Endodermal cell (in vitro differentiated cells): ENCODE results near the gene NPAS3. TPM values are rescaled to one million over a fixed set of nuclear protein-coding genes. Genes with fewer than 3 reads are reported as not detected.

Source experiments
- DNase-seq: peaks from one replicate; pipeline ENCODE4 v3.0.0-alpha.2; 2017
- H3K27ac ChIP-seq: 2 replicates; pipeline ENCODE4 v1.5.1; 2013; ENCODE audit warnings: mild to moderate bottlenecking, low read depth, low read length, moderate library complexity
- H3K27me3 ChIP-seq: 2 replicates; pipeline ENCODE4 v1.6.1; 2013; ENCODE audit warnings: mild to moderate bottlenecking, low read length, moderate library complexity; ENCODE audit not compliant: insufficient read depth, control insufficient read depth, poor library complexity, severe bottlenecking
- H3K36me3 ChIP-seq: 2 replicates; pipeline ENCODE4 v1.7.0; 2013; ENCODE audit warnings: mild to moderate bottlenecking, low read length, moderate library complexity; ENCODE audit not compliant: control insufficient read depth, insufficient read depth
- H3K4me1 ChIP-seq: one replicate; pipeline ENCODE4 v1.7.0; 2013; ENCODE audit warnings: low read length; ENCODE audit not compliant: control insufficient read depth, insufficient read depth
- H3K4me3 ChIP-seq: 2 replicates; pipeline ENCODE4 v1.5.1; 2013; ENCODE audit warnings: mild to moderate bottlenecking, low read length, moderate library complexity
- H3K9ac ChIP-seq: 2 replicates; pipeline ENCODE4 v1.6.1; 2013; ENCODE audit warnings: mild to moderate bottlenecking, low read length, moderate library complexity; ENCODE audit not compliant: poor library complexity, severe bottlenecking; ENCODE audit errors: extremely low read depth
- H3K9me3 ChIP-seq: 2 replicates; pipeline ENCODE4 v1.6.1; 2013; ENCODE audit warnings: mild to moderate bottlenecking, low read length, moderate library complexity; ENCODE audit not compliant: control insufficient read depth
- H3K27ac Mint-ChIP-seq: 2 replicates; pipeline ENCODE4 v1.8.0; 2020; ENCODE audit warnings: mixed read lengths
- H3K27me3 Mint-ChIP-seq: 2 replicates; pipeline ENCODE4 v1.8.0; 2021; ENCODE audit warnings: mild to moderate bottlenecking, mixed read lengths; ENCODE audit not compliant: insufficient read depth
- H3K36me3 Mint-ChIP-seq: 2 replicates; pipeline ENCODE4 v1.8.0; 2020; ENCODE audit warnings: low read depth, mixed read lengths
- H3K4me1 Mint-ChIP-seq: 2 replicates; pipeline ENCODE4 v1.8.0; 2020; ENCODE audit warnings: mixed read lengths
- H3K4me3 Mint-ChIP-seq: 2 replicates; pipeline ENCODE4 v1.8.0; 2020; ENCODE audit warnings: mild to moderate bottlenecking, moderate library complexity, mixed read lengths
- H3K9me3 Mint-ChIP-seq: 2 replicates; pipeline ENCODE4 v1.8.0; 2020; ENCODE audit warnings: mild to moderate bottlenecking, mixed read lengths
- WGBS, 2 experiments: methylation state at CpG; one replicate each; pipeline versions ENCODE4 v1.1.5 to v1.1.7; 2013; ENCODE audit warnings: missing lambda C conversion rate in 2 of 2, mixed read lengths in 1 of 2; ENCODE audit not compliant: insufficient coverage in 1 of 2, insufficient read length in 1 of 2; 5-methylcytosine and 5-hydroxymethylcytosine counted together
- total RNA-seq, 2 donors: library from RNA; stranded (reverse); fragmentation: NEBNext Ultra II Directional in 1 of 2; extraction: Animal tissue kit (Norgen Biotek cat#: 25700) in 1 of 2; gene quantifications; 2 replicates in 1 of 2; 3 replicates in 1 of 2; pipeline ENCODE4 v1.2.1, GENCODE V29; 2021
- TF ChIP-seq, protein P1 (sequence below): fragments of 200-600 bp; sonication (generic); conservative IDR thresholded peaks from 2 replicates; pipeline ENCODE4 v1.5.0; 2021; ENCODE audit warnings: antibody characterized with exemption, mild to moderate bottlenecking

The NPAS3 gene
- total RNA-seq, 2 donors from 2014 or later, result 1.4 to 1.6 TPM

GRCh38 chr14:33275879-33276278, 337.2 kb downstream of the NPAS3 start:
- TF ChIP-seq, protein P1, sequence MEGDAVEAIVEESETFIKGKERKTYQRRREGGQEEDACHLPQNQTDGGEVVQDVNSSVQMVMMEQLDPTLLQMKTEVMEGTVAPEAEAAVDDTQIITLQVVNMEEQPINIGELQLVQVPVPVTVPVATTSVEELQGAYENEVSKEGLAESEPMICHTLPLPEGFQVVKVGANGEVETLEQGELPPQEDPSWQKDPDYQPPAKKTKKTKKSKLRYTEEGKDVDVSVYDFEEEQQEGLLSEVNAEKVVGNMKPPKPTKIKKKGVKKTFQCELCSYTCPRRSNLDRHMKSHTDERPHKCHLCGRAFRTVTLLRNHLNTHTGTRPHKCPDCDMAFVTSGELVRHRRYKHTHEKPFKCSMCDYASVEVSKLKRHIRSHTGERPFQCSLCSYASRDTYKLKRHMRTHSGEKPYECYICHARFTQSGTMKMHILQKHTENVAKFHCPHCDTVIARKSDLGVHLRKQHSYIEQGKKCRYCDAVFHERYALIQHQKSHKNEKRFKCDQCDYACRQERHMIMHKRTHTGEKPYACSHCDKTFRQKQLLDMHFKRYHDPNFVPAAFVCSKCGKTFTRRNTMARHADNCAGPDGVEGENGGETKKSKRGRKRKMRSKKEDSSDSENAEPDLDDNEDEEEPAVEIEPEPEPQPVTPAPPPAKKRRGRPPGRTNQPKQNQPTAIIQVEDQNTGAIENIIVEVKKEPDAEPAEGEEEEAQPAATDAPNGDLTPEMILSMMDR, result no peak
- 43 to 62% methylated on average over 2 to 3 of the region's 4 CpGs for WGBS, 2 experiments
- Mint-ChIP-seq H3K4me3 (no peak overlapping the region), H3K4me1 (peaks cover 6% of the 10 kb centered on the region), H3K9me3 (no peaks in the 10 kb centered on the region), H3K27me3 (no peaks in the 10 kb centered on the region), H3K36me3 (no peaks in the 10 kb centered on the region), H3K27ac (no peak overlapping the region)
- H3K9ac ChIP-seq, result no peak overlapping the region
- no peak for DNase-seq
- H3K27me3 ChIP-seq, result no peaks in the 10 kb centered on the region
- H3K9me3 ChIP-seq, result no peaks in the 10 kb centered on the region
- no peak overlapping the region for H3K4me3 ChIP-seq
- H3K36me3 ChIP-seq, result no peaks in the 10 kb centered on the region
- H3K4me1 ChIP-seq, result no peaks in the 10 kb centered on the region
- H3K27ac ChIP-seq, result no peak overlapping the region

GRCh38 chr14:33279865-33280264, 341.2 kb downstream of the NPAS3 start:
- H3K36me3 ChIP-seq, result no peaks in the 10 kb centered on the region
- no peak overlapping the region for H3K4me3 Mint-ChIP-seq
- 92 to 97% methylated on average over 3 of the region's 3 CpGs for WGBS, 2 experiments
- H3K36me3 Mint-ChIP-seq, result no peaks in the 10 kb centered on the region
- no peaks in the 10 kb centered on the region for H3K4me1 Mint-ChIP-seq
- no peak overlapping the region for H3K27ac ChIP-seq
- no peaks in the 10 kb centered on the region for H3K9me3 ChIP-seq
- H3K4me3 ChIP-seq, result no peak overlapping the region
- H3K27me3 Mint-ChIP-seq, result no peaks in the 10 kb centered on the region
- H3K27me3 ChIP-seq, result no peaks in the 10 kb centered on the region
- H3K9ac ChIP-seq, result no peak overlapping the region
- no peak overlapping the region for H3K27ac Mint-ChIP-seq
- H3K4me1 ChIP-seq, result no peaks in the 10 kb centered on the region
- H3K9me3 Mint-ChIP-seq, result no peaks in the 10 kb centered on the region
- TF ChIP-seq, protein P1, result no peak
- DNase-seq, result peak; percentile 47

GRCh38 chr14:33280646-33281045, 342.0 kb downstream of the NPAS3 start:
- Histone ChIP-seq H3K27me3 (no peaks in the 10 kb centered on the region), H3K4me1 (no peaks in the 10 kb centered on the region), H3K9ac (no peak overlapping the region), H3K4me3 (no peak overlapping the region), H3K9me3 (no peaks in the 10 kb centered on the region), H3K36me3 (no peaks in the 10 kb centered on the region), H3K27ac (no peak overlapping the region)
- Mint-ChIP-seq H3K4me3 (no peak overlapping the region), H3K27ac (no peak overlapping the region), H3K9me3 (no peaks in the 10 kb centered on the region), H3K36me3 (no peaks in the 10 kb centered on the region), H3K4me1 (no peaks in the 10 kb centered on the region), H3K27me3 (no peaks in the 10 kb centered on the region)
- 94 to 100% methylated on average over 2 to 3 of the region's 3 CpGs for WGBS, 2 experiments
- TF ChIP-seq, protein P1, result no peak
- no peak for DNase-seq
